Measurements from ENCODE around the gene ONECUT1. TPM values are rescaled to one million over a fixed set of nuclear protein-coding genes. Genes with fewer than 3 reads are reported as not detected.
A peak's percentile ranks its signal among the peaks of the same experiment; 100 is the strongest.

The ONECUT1 gene
- total and polyA plus RNA-seq, 2 of the 8 experiments (the other 6 are each of a cell fraction or from before 2014, with no cell fraction given), result 0.65 to 6.4 TPM

DNA sequence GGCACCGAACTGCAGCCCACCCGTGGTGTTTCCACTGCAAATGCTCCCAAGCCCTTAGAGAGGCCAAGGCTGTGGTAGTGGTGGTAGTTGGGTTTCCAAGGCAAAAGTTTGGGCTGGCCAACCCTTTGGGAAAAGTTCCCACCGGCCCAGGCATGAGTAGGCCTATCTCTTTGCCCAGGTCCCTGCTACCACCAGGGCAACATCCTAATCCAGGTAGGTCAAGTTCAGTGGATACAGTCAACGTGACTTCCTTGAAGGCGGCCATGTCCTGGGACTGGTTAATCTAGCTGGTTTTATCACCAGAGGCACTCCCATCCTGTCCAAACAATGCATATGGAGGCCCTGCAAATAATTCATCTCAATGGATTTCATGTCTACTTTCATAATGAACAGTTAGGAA is 1.6 kb upstream of the ONECUT1 start:
- H2BK120ac ChIP-seq (replicated peaks; ENCODE audit: low read depth, low read length), result no peak overlapping the region
- no peak overlapping the region for H4K8ac ChIP-seq (ENCODE audit: extremely low read depth, insufficient read depth, low read length)
- no peak overlapping the region for H3K23ac ChIP-seq (ENCODE audit: insufficient read length)
- H3K4ac ChIP-seq (replicated peaks; ENCODE audit: insufficient read length, low read depth, low read length), result no peak overlapping the region
- CTCF ChIA-PET (ENCODE audit: partially characterized antibody), result interaction anchor here (0.6 to 10.9 kb wide), 7 partner anchors 8 to 1410 kb away, joined by 3 to 182 read pairs (median 4); no protein-coding TSS in a partner anchor
- H3K79me2 ChIP-seq (ENCODE audit: control insufficient read depth in 1 of 2, insufficient read depth in 2 of 2, low read length in 2 of 2), result no peaks in the 10 kb centered on the region
- no peak overlapping the region for H3K14ac ChIP-seq (ENCODE audit: insufficient read length)
- H3K79me1 ChIP-seq (ENCODE audit: low read depth, low read length), result peaks cover 2% of the 10 kb centered on the region; the same call in 1 of the 2 replicates
- no peak overlapping the region for H3K56ac ChIP-seq (replicated peaks; ENCODE audit: insufficient read length, low read depth, low read length)
- H2BK12ac ChIP-seq (ENCODE audit: low read depth, low read length), result peak overlapping the region; percentile 70; the same call in 1 of the 2 replicates
- H3K9me3 ChIP-seq (ENCODE audit: insufficient read depth in 2 of 2, low read depth in 1 of 2, low read length in 1 of 2), result no peaks in the 10 kb centered on the region; a peak in 1 of 4 replicates
- H3K36me3 ChIP-seq (ENCODE audit: control insufficient read depth in 2 of 4, insufficient read depth in 4 of 4, low read length in 3 of 4), result peaks cover 0 to 10% (median 0%) of the 10 kb centered on the region in 4 experiments; a peak in 1 of 8 replicates
- H4K5ac ChIP-seq (ENCODE audit: insufficient read length, low read depth, low read length), result no peak overlapping the region
- H4K91ac ChIP-seq (replicated peaks; ENCODE audit: insufficient read length, low read length), result no peak overlapping the region
- peak overlapping the region in 1 of 4 experiments; percentile 62; a peak in 4 of 8 replicates for H3K4me3 ChIP-seq (ENCODE audit: extremely low read depth in 1 of 4, insufficient read depth in 2 of 4, low read depth in 3 of 4, low read length in 4 of 4)
- peaks cover 14% of the 10 kb centered on the region; the same call in 1 of the 2 replicates for H3K23me2 ChIP-seq (ENCODE audit: low read depth, low read length)
- H3K4me2 ChIP-seq (ENCODE audit: insufficient read depth in 1 of 2, low read depth in 2 of 2, low read length in 2 of 2), result peak overlapping the region; percentile 66 to 92
- H2AK5ac ChIP-seq (ENCODE audit: low read depth, low read length), result peak overlapping the region; percentile 85; the same call in 1 of the 2 replicates
- H3K27ac ChIP-seq (ENCODE audit: low read depth, low read length), result no peak overlapping the region
- H3K4me1 ChIP-seq (replicated peaks in 1 of 4; ENCODE audit: control insufficient read depth in 3 of 4, insufficient read depth in 4 of 4, low read length in 3 of 4), result peaks cover 9 to 64% (median 56%) of the 10 kb centered on the region in 4 experiments
- POLR2A ChIA-PET (ENCODE audit: partially characterized antibody), result interaction anchor here (1.1 to 12.7 kb wide), 3 partner anchors 8 to 46 kb away, joined by 4 to 225 read pairs (median 6); no protein-coding TSS in a partner anchor
- no peak overlapping the region for H3K18ac ChIP-seq (ENCODE audit: extremely low read depth, low read length)
- H2AFZ ChIP-seq (ENCODE audit: low read length), result no peak overlapping the region
- H2BK15ac ChIP-seq (ENCODE audit: low read length), result peak overlapping the region; percentile 55; the same call in 1 of the 2 replicates
- H2BK20ac ChIP-seq (ENCODE audit: low read length), result peak overlapping the region; percentile 61; the same call in 1 of the 2 replicates
- FAIRE-seq (no peak), DNase-seq (ENCODE audit: low read depth in 1 of 2, low spot score in 2 of 2) (no peak)
- WGBS, 2 experiments (ENCODE audit: extremely low coverage in 1 of 2, insufficient coverage in 1 of 2, insufficient read length in 1 of 2, insufficient replicate concordance in 2 of 2, low coverage in 1 of 2, low lambda C conversion rate in 2 of 2, missing lambda C conversion rate in 1 of 2), result 19% methylated on average over 5 of the region's 5 CpGs; no CpG with 5 or more reads in 1 of the 2 experiments
- no peak for TF ChIP-seq SP4 (IDR thresholded peaks at IDR 0.05; ENCODE audit: low read length)
- TF ChIP-seq YY1 (IDR thresholded peaks at IDR 0.05; ENCODE audit: low read depth, low read length), result peak; percentile 31; the same call in 1 of the 2 replicates
- TF ChIP-seq RBBP5 (IDR thresholded peaks at IDR 0.05; ENCODE audit: borderline replicate concordance, low read depth, low read length), result no peak
- no peak for TF ChIP-seq KDM4A (IDR thresholded peaks at IDR 0.05; ENCODE audit: low read depth, low read length, severe bottlenecking)
- no peak for TF ChIP-seq RAD21 (IDR thresholded peaks at IDR 0.05 in 1 of 2, conservative IDR thresholded peaks at IDR 0.05 in 1 of 2; ENCODE audit: low read depth in 2 of 2, low read length in 2 of 2)
- 0 out of 2 replicates have a peak overlapping the region, but pooled peaks have one; percentile 19 for H2BK5ac ChIP-seq (ENCODE audit: low read depth, low read length)
- no peak overlapping the region for H3K9ac ChIP-seq (replicated peaks in 1 of 4; ENCODE audit: extremely low read depth in 1 of 4, low read depth in 3 of 4, low read length in 3 of 4)
- H3K27me3 ChIP-seq (replicated peaks in 1 of 4; ENCODE audit: control insufficient read depth in 3 of 4, extremely low read depth in 1 of 4, insufficient read depth in 3 of 4, low read length in 3 of 4), result peaks cover 82 to 99% (median 96%) of the 10 kb centered on the region in 4 experiments
- peaks cover 19 to 43% of the 10 kb centered on the region in 2 experiments for H4K20me1 ChIP-seq (replicated peaks in 1 of 2; ENCODE audit: control insufficient read depth in 1 of 2, insufficient read depth in 2 of 2, low read length in 2 of 2)
